ENCODE data around the gene SIAH3.

Gene SIAH3

GRCh38 chr13:45821811-45822210 is 29.7 kb downstream of the SIAH3 start:
- no peak for DNase-seq (ENCODE audit: low read depth)

- DNase-seq (ENCODE audit: low read depth) = no peak
These were observed 31.3 kb downstream of the SIAH3 start for GRCh38 chr13:45820106-45820838.

DNA sequence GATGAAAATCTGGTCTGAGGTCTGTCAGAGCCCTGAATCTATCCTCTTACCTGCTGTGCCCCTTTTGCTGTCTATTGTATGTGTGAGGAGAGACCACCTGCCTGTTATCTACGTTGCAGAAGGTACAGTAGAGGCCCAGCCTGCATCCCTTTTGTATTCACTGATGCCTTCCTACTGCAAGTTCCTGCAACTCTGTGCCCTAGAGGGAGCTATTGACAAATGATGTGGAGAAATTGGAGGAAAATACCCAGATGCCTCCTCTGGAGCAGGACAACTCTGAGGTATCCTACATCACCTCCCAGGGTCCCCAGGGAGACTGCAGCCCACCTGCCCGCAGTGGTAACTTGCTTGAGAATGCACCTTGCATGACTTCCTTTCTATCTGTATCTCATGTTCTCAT is 33.7 kb downstream of the SIAH3 start:
- no peak for DNase-seq (ENCODE audit: low read depth)

DNA sequence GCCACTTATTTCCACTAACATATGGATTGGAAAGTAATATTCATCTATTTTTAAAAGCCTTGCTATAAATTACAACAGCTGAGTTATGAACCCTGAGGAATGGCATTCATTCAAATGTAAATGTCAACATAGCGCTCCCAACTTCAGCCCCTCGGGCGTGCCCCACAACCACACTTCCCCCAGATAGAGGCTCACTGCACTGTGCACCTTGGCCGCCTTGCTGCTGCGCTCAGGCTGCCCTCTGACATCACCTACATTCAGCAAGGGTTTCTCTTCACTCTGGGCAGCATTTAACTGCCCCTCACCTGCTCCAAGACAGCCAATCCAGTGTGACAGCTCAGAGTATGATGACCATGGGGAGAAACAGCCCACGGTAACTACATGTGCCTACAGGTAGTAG is 35.1 kb downstream of the SIAH3 start:
- DNase-seq (ENCODE audit: low read depth) = no peak

GRCh38 chr13:45812695-45813372 is 38.7 kb downstream of the SIAH3 start:
- no peak for DNase-seq (ENCODE audit: low read depth)

GRCh38 chr13:45811891-45812694 is 39.5 kb downstream of the SIAH3 start:
- DNase-seq (ENCODE audit: low read depth) = no peak

DNA sequence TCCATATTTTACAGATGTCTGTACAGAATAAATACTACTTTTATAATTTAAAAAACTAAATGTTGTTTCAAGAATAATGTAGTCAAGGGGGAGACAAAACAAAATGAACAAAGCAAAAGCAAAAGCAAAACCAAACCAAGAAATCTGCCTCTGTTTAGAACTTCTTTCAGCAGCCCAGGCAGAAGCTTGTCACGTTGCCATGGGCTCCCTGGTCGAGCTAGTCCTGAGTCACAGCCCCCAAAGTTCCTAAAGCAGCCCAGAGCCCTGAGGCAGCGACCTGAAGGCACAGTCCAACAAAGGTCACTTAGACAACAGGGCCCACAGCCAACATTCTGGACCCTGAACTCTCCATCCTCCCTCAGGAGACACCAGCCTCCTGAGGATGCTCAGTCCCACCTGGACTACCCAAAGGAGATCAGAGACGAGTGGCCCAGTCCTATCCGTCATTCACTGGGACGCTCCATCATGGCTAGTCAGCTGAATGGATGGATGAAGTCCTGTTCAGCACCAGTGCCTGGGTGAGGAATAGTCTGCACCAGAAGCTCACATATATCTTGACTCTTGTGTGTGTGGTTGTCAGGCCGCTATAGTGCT is 41.7 kb downstream of the SIAH3 start:
- no peak for DNase-seq (ENCODE audit: low read depth)

- no peak for DNase-seq (ENCODE audit: low read depth)
These were observed 42.6 kb downstream of the SIAH3 start for GRCh38 chr13:45808925-45809324.

DNA sequence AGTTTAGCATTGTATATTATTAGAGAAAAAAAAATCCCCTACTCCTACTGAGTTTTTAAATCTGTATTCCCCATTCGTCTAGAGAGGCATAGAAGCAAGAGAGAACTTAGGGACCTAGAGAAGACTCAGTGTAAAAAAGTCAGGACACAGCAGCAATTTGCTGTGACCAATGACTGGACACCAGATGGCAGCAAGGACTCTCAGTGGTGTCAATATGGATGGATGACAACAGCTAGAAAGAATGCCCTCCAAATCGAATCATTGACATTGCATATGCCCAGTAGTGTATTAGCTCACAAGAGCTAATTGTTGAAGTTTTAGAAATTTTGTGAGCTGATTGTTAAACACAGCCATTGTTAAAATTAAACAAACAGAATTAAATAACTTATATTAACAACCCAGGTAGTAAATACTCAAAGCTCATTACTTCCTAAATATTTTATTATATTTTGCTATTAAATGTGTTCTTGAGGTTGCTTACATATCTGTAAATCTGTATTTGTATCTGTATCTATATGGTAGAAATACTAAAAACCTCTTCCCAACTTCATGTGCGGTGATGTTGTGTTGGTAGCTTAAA is 43.9 kb downstream of the SIAH3 start:
- DNase-seq (ENCODE audit: low read depth) = no peak

DNA sequence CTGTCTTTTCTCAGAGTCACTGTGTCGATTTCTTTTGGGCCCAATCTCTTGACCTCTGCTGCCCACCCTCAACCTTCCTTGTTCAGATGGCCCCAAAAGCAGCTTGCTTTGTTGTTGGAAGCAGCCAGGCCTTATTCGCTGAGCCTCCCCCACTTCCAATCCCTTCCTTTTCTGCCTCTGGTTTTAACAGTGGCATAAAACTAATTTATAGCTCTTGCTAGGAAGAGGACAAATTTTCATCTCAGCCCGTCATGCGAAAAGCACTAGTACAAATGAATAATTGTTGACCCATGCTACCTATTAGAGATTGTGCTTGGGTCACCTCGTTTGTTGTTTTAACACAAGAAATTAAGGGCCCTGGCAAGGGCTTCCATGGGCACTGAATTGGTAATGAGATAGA is 51.1 kb downstream of the SIAH3 start:
- no peak for DNase-seq (ENCODE audit: low read depth)

DNA sequence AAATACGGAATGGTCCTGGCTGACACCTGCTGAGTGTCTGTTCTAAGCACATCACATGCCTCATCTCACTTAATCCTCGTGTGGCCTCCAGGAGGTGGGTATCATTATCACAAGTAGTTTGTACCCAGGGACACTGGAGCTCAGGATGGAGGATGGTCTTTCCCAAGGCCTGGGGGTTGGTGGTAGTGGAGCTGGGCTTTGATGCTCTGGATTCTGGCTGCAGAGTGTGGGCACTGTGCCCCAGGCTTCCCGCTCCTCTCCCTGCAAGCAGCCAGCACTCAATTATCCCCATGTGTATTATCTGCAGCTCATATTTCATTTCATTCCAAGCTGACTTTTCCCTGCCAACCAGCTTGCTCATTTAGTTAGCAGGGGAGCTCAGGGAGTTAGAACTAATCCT is 52.1 kb downstream of the SIAH3 start:
- DNase-seq (ENCODE audit: low read depth) = no peak

GRCh38 chr13:45798851-45799250 is 52.7 kb downstream of the SIAH3 start:
- DNase-seq (ENCODE audit: low read depth) = no peak

- DNase-seq (ENCODE audit: low read depth) = no peak
These were observed 54.9 kb downstream of the SIAH3 start for GRCh38 chr13:45796426-45797235.

GRCh38 chr13:45792827-45793303 is 58.7 kb downstream of the SIAH3 start:
- DNase-seq (ENCODE audit: low read depth) = no peak

DNA sequence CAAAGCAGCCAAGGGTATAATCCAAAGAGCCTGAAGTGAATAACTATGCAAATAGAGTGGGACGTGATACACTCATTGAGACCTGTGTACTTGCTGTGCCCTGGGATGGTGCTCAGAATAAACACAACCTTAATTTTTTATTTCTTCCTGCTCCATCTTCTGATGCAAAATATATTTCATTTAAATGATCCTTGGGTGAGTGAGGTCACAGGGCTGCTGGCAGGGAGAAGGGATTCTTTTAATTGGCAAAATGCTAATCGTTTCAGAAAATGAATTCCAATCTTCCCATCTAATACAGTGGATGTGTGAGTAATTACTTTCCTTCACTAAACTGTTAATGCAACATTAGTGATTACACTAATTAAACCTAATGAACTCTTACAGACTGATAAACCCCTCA is 63.5 kb downstream of the SIAH3 start:
- no peak for DNase-seq (ENCODE audit: low read depth)

GRCh38 chr13:45787346-45787745 is 64.2 kb downstream of the SIAH3 start:
- DNase-seq (ENCODE audit: low read depth) = no peak

- DNase-seq (ENCODE audit: low read depth) = no peak
These were observed 65.1 kb downstream of the SIAH3 start for GRCh38 chr13:45786293-45786920.

- DNase-seq (ENCODE audit: low read depth) = no peak
These were observed 66.5 kb downstream of the SIAH3 start for GRCh38 chr13:45784755-45785675.

DNA sequence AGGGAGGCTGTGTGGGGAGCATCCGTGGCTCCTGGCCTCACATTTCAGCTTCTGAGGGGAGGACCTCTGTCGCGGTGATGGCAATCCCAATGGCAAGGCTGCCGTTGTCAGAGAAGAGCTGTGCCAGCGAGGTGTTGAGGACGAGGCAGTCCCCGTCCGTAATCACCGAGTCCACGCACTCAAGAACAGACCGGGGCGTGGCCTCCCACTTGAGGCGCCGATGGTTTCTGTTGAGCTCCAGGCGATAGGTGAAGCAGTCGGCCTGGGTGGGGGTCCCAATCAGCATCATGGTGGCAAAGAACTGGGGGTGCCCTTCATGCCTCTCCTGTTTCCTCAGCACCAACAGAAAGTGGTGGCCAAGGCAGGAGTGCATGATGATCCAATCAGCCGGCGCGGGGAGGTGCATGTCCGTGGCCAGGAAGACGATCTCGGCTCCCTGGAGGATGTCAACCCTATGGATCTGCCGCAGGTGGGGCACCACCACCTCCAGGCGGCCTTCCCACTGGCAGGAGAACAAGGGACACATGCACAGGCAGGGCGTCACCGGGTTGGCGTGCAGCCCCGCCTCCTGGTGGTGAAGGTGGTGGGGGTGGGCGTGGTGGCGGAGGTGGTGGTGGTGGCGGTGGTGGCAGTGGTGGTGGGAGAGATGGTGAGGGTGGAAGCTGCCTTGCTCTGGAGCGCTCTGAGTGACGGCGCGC is 68.1 kb downstream of the SIAH3 start:
- no peak for DNase-seq (ENCODE audit: low read depth)

Data from stimulated activated CD4-positive, alpha-beta T cell treated with anti-CD3 and anti-CD28 coated beads, Interleukin-2, amount 100 ng/mL, for 4 hours (primary cell).